Activated CD8-positive, alpha-beta memory T cell treated with anti-CD3 and anti-CD28 coated beads for 36 hours (primary cell): ENCODE measurements around the gene ATP6V1G2. TPM values are rescaled to one million over a fixed set of nuclear protein-coding genes. Genes with fewer than 3 reads are reported as not detected.

Experiments
- total RNA-seq, 2 experiments: library from RNA; stranded (reverse); gene quantifications; one replicate each; pipeline ENCODE4 v1.2.3, GENCODE V29; 2021

Gene ATP6V1G2
- total RNA-seq, 2 experiments from 2014 or later = 1.2 to 1.4 TPM

Other genes with a start within 250 kb of the ATP6V1G2 start
- gene HLA-B, start 189.4 kb downstream of the ATP6V1G2 start, total RNA-seq = 1,000 to 10,000 TPM; 2,691 to 2,699 TPM
- gene MICA, start 143.0 kb downstream of the ATP6V1G2 start, total RNA-seq = 10 to 100 TPM; 10.8 to 12.7 TPM
- gene MICB, start 48.5 kb downstream of the ATP6V1G2 start, total RNA-seq = 10 to 100 TPM; 22.1 to 22.5 TPM
- gene MCCD1, start 17.6 kb downstream of the ATP6V1G2 start, total RNA-seq = not detected
- 100 to 1,000 TPM; 611 to 614 TPM for gene DDX39B, start 4.6 kb downstream of the ATP6V1G2 start, total RNA-seq
- 10 to 100 TPM; 11.4 to 12.3 TPM for gene NFKBIL1, start 1.0 kb upstream of the ATP6V1G2 start, total RNA-seq
- gene LTA, start 25.7 kb upstream of the ATP6V1G2 start, total RNA-seq = 100 to 1,000 TPM; 702 to 706 TPM
- 100 to 1,000 TPM; 161 to 162 TPM for gene TNF, start 29.0 kb upstream of the ATP6V1G2 start, total RNA-seq
- gene LTB, start 35.8 kb upstream of the ATP6V1G2 start, total RNA-seq = 100 to 1,000 TPM; 178 to 181 TPM
- 10 to 100 TPM; 16.3 to 19.2 TPM for gene LST1, start 39.7 kb upstream of the ATP6V1G2 start, total RNA-seq
- gene NCR3, start 46.4 kb upstream of the ATP6V1G2 start, total RNA-seq = 10 to 100 TPM; 25.2 to 29.7 TPM
- 10 to 100 TPM; 53.8 to 62.0 TPM for gene AIF1, start 68.6 kb upstream of the ATP6V1G2 start, total RNA-seq
- 100 to 1,000 TPM; 255 to 257 TPM for gene PRRC2A, start 74.1 kb upstream of the ATP6V1G2 start, total RNA-seq
- 100 to 1,000 TPM; 254 to 267 TPM for gene BAG6, start 106.1 kb upstream of the ATP6V1G2 start, total RNA-seq
- gene APOM, start 109.3 kb upstream of the ATP6V1G2 start, total RNA-seq = 1 to 10 TPM; 1.9 to 2.2 TPM
- 10 to 100 TPM; 16.7 to 17.6 TPM for gene C6orf47, start 114.2 kb upstream of the ATP6V1G2 start, total RNA-seq
- 10 to 100 TPM; 44.6 to 45.1 TPM for gene GPANK1, start 118.4 kb upstream of the ATP6V1G2 start, total RNA-seq
- gene CSNK2B, start 119.5 kb upstream of the ATP6V1G2 start, total RNA-seq = 100 to 1,000 TPM; 329 TPM
- gene LY6G5B, start 123.4 kb upstream of the ATP6V1G2 start, total RNA-seq = 10 to 100 TPM; 18.1 to 20.1 TPM
- 1 to 10 TPM; 3.1 to 3.5 TPM for gene LY6G5C, start 134.5 kb upstream of the ATP6V1G2 start, total RNA-seq
- 10 to 100 TPM; 30.1 to 32.0 TPM for gene ABHD16A, start 156.7 kb upstream of the ATP6V1G2 start, total RNA-seq
- not detected for gene LY6G6F, start 160.3 kb upstream of the ATP6V1G2 start, total RNA-seq
- not detected for gene LY6G6D, start 168.7 kb upstream of the ATP6V1G2 start, total RNA-seq
- gene LY6G6C, start 175.1 kb upstream of the ATP6V1G2 start, total RNA-seq = not detected
- under 1 TPM in 1 of 2 experiments, not detected in 1; 0.06 TPM for gene MPIG6B, start 176.8 kb upstream of the ATP6V1G2 start, total RNA-seq
- 1 to 10 TPM; 4.6 to 4.9 TPM for gene DDAH2, start 182.7 kb upstream of the ATP6V1G2 start, total RNA-seq
- 100 to 1,000 TPM; 383 to 395 TPM for gene CLIC1, start 189.9 kb upstream of the ATP6V1G2 start, total RNA-seq
- gene MSH5, start 193.4 kb upstream of the ATP6V1G2 start, total RNA-seq = 10 to 100 TPM; 60.3 to 61.5 TPM
- gene SAPCD1, start 216.0 kb upstream of the ATP6V1G2 start, total RNA-seq = 1 to 10 TPM; 7.6 to 8.6 TPM
- gene VWA7, start 230.7 kb upstream of the ATP6V1G2 start, total RNA-seq = 1 to 10 TPM; 1.6 to 1.9 TPM
- 100 to 1,000 TPM; 190 to 191 TPM for gene VARS1, start 249.1 kb upstream of the ATP6V1G2 start, total RNA-seq